ENCODE results near the gene TUT7. TPM values are rescaled to one million over a fixed set of nuclear protein-coding genes. Genes with fewer than 3 reads are reported as not detected.

Gene TUT7
- total and polyA plus RNA-seq, 10 of the 15 experiments (the other 5 are each of a cell fraction or from before 2014, with no cell fraction given), result 10.0 to 49.8 (median 30.4) TPM

GRCh38 chr9:86301686-86302085 is 52.5 kb downstream of the TUT7 start (continued):
- no peak for TF ChIP-seq NR2C2 (IDR thresholded peaks at IDR 0.05; ENCODE audit: borderline replicate concordance, control insufficient read depth, insufficient read length, low read depth)

- H3K9me3 ChIP-seq (replicated peaks; ENCODE audit: control insufficient read depth, insufficient read depth, low read length), result no peaks in the 10 kb centered on the region
- no peak overlapping the region for H3K4me2 ChIP-seq (ENCODE audit: control insufficient read depth, insufficient read depth)
- POLR2A ChIA-PET, result no interaction called here
- RAD21 ChIA-PET (ENCODE audit: unreplicated experiment), result no interaction called here
- H3K4me3 ChIP-seq, result no peak overlapping the region
- ATAC-seq (no peak), DNase-seq (ENCODE audit: low read depth, low spot score) (no peak), FAIRE-seq (no peak)
- H3K79me2 ChIP-seq (ENCODE audit: control insufficient read depth, insufficient read depth, low read length), result no peaks in the 10 kb centered on the region
- intact Hi-C loops (cut with micrococcal nuclease; ENCODE audit: unreplicated experiment), result no loop called here
- H3K4me1 ChIP-seq (ENCODE audit: control insufficient read depth, insufficient read depth, low read length), result no peaks in the 10 kb centered on the region
- in situ Hi-C loops (cut with MboI), result no loop called here
- TF ChIP-seq E2F8 (IDR thresholded peaks at IDR 0.05; ENCODE audit: low read depth, partially characterized antibody) (no peak), MYB (IDR thresholded peaks at IDR 0.05; ENCODE audit: borderline replicate concordance, low read depth, low read length) (no peak), CUX1 (IDR thresholded peaks at IDR 0.05; ENCODE audit: insufficient replicate concordance, low read depth, low read length) (no peak), PRDM15 (CRISPR knock-in tag; IDR thresholded peaks at IDR 0.05) (no peak), NR2F1 (conservative IDR thresholded peaks at IDR 0.05) (no peak)
- no peak overlapping the region for H3K9ac ChIP-seq (ENCODE audit: control insufficient read depth, insufficient read depth, low read length)
- H2AFZ ChIP-seq (ENCODE audit: control insufficient read depth, low read depth, low read length), result no peak overlapping the region
- H3K36me3 ChIP-seq (ENCODE audit: control insufficient read depth in 2 of 2, insufficient read depth in 2 of 2, low read length in 1 of 2), result peaks cover 3 to 52% of the 10 kb centered on the region in 2 experiments
- H4K20me1 ChIP-seq (ENCODE audit: control insufficient read depth, insufficient read depth), result no peaks in the 10 kb centered on the region
- CTCF ChIA-PET, result no interaction called here
- WGBS (ENCODE audit: insufficient coverage, insufficient replicate concordance, low lambda C conversion rate, missing lambda C conversion rate), result 25% methylated on average over 2 of the region's 2 CpGs
- no peaks in the 10 kb centered on the region for H3K27me3 ChIP-seq (replicated peaks in 1 of 2; ENCODE audit: control insufficient read depth in 2 of 2, insufficient read depth in 2 of 2, low read length in 1 of 2)
- no peak overlapping the region for H3K27ac ChIP-seq (ENCODE audit: control insufficient read depth, insufficient read depth)
- TSS peak; percentile 3 for BruUV-seq (replicated peaks)
- SMC1A ChIA-PET (ENCODE audit: uncharacterized antibody, unreplicated experiment), result interaction anchor here (1.1 kb wide), 1 partner anchor 9 kb away, joined by 3 read pairs; no protein-coding TSS in a partner anchor
Measured at GRCh38 chr9:86300701-86301100, 53.5 kb downstream of the TUT7 start.
